Measurements from ENCODE around the gene RUFY1. TPM values are rescaled to one million over a fixed set of nuclear protein-coding genes. Genes with fewer than 3 reads are reported as not detected.

RUFY1 gene
- total and polyA plus RNA-seq, 9 of the 15 experiments (the other 6 are each of a cell fraction or from before 2014, with no cell fraction given) = 5.0 to 41.7 (median 29.6) TPM

DNA sequence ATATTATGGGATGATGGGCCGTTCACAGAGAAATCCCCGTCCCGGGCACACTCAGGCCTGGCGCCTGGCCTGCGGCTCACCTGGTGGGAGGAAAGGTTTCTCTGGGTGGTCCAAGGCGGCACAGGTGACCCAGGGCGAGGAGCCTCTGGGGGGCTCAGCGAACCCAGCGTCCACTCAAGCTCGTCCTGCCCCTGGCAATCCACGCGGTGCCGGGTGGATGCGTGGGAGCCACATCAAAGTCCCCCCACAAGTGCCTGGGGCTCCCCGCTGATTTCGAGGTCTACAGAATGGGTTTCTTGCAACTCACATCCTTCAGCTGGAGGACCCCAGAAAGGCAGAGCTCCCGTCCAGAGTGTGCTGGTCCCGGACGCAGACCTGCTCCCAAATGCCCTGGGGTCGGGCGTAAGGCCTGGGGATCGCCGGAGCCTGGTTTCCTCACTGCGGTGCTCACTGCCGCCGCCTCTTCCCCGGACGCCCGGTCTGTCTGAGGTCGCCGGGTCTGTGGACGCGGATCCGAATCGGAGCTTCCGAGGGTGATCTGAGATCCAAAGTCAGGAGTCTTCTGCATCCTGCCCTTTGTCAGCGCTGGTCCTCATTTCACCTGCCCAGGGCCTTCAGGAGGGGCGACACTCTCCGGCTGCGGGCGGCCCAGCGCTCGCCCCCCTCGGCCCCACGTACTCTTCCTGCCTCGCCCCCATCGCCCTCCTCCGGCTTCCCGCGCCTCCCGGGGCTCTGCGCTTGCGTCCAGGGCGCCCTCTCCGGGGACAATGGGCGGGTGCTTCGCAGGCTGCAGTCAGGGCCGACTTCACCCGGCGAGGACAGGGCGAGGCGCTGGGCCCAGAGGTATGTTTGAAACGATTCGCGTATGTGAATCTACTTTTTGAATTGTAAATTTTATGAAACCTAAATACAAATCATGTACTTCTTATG, 20.0 kb upstream of the RUFY1 start (continued):
- TF ChIP-seq ZNF445 (CRISPR knock-in tag; IDR thresholded peaks at IDR 0.05; ENCODE audit: low read depth) (no peak), POLR2AphosphoS5 (IDR thresholded peaks at IDR 0.05; ENCODE audit: control insufficient read depth, insufficient read depth, low read depth, low read length) (no peak), ZFX (CRISPR knock-in tag; IDR thresholded peaks at IDR 0.05) (no peak), MTA3 (IDR thresholded peaks at IDR 0.05; ENCODE audit: borderline replicate concordance) (0 out of 2 replicates have a peak, but pooled peaks have one; percentile 25), ZNF830 (CRISPR knock-in tag; IDR thresholded peaks at IDR 0.05) (no peak), ZNF24 (IDR thresholded peaks at IDR 0.05) (no peak), MAZ (CRISPR knock-in tag; conservative IDR thresholded peaks at IDR 0.05 in 1 of 2, IDR thresholded peaks at IDR 0.05 in 1 of 2) (0 out of 4 replicates have a peak, but pooled peaks of 1 of the 2 experiments have one; percentile 34), RBM14 (IDR thresholded peaks at IDR 0.05; ENCODE audit: borderline replicate concordance, insufficient read depth, low read depth, low read length) (0 out of 2 replicates have a peak, but pooled peaks have one; percentile 75), CBX3 (IDR thresholded peaks at IDR 0.05; ENCODE audit: borderline replicate concordance in 1 of 2, low read length in 2 of 2) (peak in 1 of 2 experiments; percentile 15; a peak in 1 of 3 replicates), NRF1 (conservative IDR thresholded peaks at IDR 0.05 in 1 of 2, IDR thresholded peaks at IDR 0.05 in 1 of 2) (peak; percentile 87 to 89), ZBTB7A (IDR thresholded peaks at IDR 0.05; ENCODE audit: borderline replicate concordance, control insufficient read depth, low read depth, low read length) (peak; percentile 64; the same call in 1 of the 2 replicates), PHTF2 (CRISPR knock-in tag; IDR thresholded peaks at IDR 0.05) (no peak), KLF10 (CRISPR knock-in tag; IDR thresholded peaks at IDR 0.05) (no peak), YY1 (IDR thresholded peaks at IDR 0.05; ENCODE audit: borderline replicate concordance in 1 of 3, control insufficient read depth in 1 of 3, extremely low read depth in 1 of 3, insufficient read depth in 3 of 3, insufficient read length in 1 of 3, insufficient replicate concordance in 2 of 3, low read depth in 1 of 3, low read length in 2 of 3) (peak in 2 of 3 experiments; percentile 36 to 39), CTBP1 (IDR thresholded peaks at IDR 0.05; ENCODE audit: borderline replicate concordance) (0 out of 2 replicates have a peak, but pooled peaks have one; percentile 30), NBN (IDR thresholded peaks at IDR 0.05; ENCODE audit: low read depth) (no peak), GTF3C2 (IDR thresholded peaks at IDR 0.05; ENCODE audit: borderline replicate concordance, extremely low read depth, insufficient read length) (no peak)
- TF ChIP-seq, protein P1, sequence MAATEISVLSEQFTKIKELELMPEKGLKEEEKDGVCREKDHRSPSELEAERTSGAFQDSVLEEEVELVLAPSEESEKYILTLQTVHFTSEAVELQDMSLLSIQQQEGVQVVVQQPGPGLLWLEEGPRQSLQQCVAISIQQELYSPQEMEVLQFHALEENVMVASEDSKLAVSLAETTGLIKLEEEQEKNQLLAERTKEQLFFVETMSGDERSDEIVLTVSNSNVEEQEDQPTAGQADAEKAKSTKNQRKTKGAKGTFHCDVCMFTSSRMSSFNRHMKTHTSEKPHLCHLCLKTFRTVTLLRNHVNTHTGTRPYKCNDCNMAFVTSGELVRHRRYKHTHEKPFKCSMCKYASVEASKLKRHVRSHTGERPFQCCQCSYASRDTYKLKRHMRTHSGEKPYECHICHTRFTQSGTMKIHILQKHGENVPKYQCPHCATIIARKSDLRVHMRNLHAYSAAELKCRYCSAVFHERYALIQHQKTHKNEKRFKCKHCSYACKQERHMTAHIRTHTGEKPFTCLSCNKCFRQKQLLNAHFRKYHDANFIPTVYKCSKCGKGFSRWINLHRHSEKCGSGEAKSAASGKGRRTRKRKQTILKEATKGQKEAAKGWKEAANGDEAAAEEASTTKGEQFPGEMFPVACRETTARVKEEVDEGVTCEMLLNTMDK (IDR thresholded peaks at IDR 0.05; ENCODE audit: borderline replicate concordance, insufficient read depth, low read depth, low read length, poor library complexity, severe bottlenecking) = peak; percentile 60
